GM20431 (cell line): ENCODE results near the gene CALM3.
"Not testable (repeated sequence)": the region's sequence is repeated elsewhere in the genome, so short reads cannot be mapped to it uniquely, and the experiment has no call there.

Experiments used
- in situ Hi-C: fragments of 300-500 bp; cut with MseI, MboI; formaldehyde crosslinking; loops from one replicate; pipeline ENCODE4 v1.15.0; 2020; ENCODE audit warnings: low sequenced_read_pairs; ENCODE audit not compliant: unreplicated experiment

The CALM3 gene

DNA sequence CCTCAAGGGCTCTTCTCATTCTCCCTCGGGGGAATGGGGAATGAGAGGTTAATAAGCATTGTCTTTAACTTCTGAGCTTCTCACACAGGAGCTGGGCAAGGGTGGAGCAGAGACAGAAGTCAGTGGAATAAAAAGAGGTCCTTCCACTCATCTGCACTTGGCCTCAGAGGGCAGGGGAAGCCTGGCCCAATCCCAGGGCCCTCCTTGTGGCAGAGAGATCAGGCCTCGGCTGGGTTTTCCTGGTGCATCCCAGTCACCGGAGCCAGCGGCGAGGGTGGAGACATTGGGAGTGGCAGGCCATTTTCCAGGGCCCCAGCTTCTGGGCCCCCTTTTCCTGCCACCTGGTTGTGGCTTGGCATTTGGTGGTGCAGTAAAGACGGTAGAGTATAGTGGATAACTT, 10.6 kb downstream of the CALM3 start:
- in situ Hi-C loops = no loop called here

DNA sequence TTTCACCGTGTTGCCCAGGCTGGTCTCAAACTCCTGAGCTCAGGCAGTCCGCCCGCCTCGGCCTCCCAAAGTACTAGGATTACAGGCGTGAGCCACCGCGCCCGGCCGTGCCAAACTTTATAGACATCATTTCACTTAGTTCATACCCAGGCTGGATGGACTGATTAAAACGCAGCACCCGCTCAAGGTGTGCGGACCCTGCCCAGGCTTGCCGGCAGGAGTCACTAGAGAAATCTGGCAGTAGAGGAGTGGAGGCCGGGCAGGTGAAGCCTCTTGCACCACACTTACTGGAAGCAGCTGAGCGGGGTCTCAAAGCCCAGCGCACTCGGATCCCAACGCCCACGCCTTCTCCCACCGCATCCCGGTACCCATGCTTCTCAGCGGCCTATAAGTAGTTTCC, 12.4 kb downstream of the CALM3 start:
- in situ Hi-C loops = no loop called here

DNA sequence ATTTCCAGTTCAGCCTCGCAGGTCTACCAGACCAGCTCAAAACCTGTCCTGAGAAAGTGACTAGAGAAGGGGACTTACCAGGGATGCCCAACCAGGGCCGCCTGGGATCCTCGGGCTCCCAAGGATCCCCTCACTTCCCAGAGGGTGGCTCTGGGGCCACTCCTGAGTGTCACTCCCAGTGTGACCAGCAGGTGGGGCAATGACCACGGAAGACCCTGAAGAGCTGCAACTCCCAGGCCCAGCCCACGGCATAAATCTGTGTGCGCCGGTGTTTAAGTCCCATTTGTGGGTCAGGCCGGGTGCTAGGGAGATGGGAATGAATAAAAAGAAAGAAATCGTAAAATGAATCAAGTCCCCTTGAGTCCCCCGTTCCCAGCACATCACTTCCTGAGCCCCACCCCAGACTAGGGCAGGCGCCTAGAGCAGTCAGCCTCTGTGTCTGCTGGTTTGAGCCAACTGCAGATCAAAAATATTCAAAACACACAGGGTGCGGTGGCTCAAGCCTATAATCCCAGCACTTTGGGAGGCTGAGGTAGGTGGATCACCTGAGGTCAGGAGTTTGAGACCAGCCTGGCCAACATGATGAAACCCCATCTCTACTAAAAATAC, 13.1 kb downstream of the CALM3 start:
- in situ Hi-C loops = no loop called here

DNA sequence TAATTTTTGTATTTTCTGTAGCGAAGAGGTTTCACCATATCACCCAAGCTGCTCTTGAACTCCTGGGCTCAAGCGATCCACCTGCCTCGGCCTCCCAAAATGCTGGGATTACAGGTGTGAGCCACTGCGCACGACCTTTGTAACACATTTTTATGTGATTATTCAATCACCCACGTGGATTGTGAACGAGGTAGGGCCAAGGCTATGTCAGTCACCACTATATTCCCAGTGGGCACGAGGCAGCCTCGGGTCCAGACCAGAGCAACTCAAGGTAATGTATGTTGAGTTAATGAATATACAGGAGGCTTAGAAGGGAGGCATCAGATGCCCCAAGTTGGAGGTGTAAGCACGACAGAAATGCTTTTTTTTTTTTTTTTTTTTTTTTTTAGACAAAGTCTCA, 14.8 kb downstream of the CALM3 start:
- in situ Hi-C loops = no loop called here

DNA sequence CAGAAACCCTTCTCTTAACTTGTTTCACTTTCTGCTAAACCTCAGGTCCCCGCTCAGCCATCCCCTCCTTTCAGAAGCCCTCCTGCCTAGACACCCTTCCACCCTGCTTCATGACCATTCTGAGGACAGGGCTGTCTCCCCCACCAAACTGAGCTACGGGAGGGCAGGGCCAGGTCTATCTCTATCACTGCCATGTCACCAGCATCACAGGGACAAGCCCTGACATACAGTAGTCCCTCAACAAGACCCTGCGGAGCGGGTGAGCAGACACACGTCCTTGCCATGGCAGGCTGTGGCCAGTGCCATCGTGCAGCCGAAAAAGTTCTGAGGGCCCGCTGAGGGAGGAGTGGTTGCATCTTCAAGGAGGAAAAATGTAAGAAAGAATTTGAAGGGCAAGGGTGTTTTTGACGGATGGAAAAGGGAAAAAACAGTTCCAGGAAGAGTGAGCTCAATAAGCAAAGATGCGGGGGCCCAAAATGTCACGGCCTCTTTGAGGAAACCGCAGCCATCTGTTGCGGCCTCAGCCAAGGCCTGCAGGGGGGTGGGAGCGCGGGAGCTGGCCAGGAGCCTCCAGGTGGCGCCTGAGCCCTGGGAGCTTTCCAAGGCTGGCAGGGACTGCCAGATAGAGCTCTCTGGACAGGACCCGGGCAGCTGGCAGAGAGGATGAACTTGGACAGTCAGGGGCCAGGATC, 15.6 kb downstream of the CALM3 start:
- in situ Hi-C loops = no loop called here

DNA sequence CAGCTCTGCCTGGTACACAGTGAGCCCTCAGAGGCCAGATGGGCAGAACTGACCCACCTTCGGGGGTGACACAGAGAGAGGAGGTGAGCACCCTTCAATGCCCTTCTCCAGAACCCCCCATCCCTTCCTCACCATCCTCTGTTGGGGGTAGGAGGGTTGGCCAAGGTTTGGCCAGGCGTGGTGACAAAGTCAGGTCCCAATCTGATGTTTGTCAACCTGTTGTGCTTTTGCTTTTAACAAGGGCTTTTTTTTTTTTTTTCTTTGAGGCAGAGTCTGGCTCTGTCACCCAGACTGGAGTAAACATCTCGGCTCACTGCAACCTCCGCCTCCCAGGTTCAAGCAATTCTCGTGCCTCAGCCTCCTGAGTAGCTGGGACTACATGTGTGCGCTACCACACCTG, 16.5 kb downstream of the CALM3 start:
- in situ Hi-C loops = no loop called here

DNA sequence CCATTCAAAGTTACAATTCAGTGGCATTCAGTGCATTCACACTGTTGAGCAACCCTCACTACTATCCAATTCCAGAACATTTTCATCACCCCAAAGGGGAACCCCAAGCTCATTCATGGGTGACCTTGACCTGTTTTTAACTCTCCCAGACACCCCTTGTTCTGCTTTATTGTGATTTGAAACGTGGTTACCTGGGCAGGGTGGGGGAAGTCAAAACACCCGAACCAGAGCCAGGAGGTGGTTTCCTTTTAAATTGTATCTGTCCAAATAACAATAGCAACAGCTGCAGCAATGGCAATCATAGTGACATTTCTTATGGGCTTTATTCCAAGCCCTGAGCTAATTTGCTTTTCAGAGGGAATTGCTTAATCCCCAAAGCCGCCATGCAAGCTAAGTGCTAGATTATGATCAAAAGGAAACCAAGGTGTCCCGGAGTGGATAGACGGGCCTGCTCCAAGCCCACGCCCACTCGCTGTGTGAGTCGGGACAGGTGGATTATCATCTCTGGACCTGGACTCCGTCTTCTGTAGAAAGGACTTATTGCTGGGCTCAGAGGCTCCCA, 17.6 kb downstream of the CALM3 start:
- in situ Hi-C loops = no loop called here

DNA sequence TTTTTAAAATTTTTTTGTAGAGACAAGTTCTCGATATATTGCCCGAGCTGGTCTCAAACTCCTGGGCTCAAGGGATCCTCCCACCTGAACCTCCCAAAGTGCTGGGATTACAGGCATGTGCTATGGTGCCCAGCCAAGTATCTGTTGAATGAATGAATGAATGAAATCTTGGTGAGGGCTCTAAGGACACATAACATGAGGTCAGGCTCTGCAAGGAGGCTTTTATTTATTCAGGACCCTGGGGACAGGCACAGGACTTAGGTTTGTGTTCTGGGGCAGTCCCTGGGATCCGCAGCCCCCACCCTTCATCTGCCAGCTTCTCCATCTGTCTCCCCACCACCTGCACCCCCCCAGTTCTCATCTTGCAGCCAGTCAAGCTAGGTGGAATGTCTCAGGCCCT, 19.1 kb downstream of the CALM3 start:
- in situ Hi-C loops = no loop called here

DNA sequence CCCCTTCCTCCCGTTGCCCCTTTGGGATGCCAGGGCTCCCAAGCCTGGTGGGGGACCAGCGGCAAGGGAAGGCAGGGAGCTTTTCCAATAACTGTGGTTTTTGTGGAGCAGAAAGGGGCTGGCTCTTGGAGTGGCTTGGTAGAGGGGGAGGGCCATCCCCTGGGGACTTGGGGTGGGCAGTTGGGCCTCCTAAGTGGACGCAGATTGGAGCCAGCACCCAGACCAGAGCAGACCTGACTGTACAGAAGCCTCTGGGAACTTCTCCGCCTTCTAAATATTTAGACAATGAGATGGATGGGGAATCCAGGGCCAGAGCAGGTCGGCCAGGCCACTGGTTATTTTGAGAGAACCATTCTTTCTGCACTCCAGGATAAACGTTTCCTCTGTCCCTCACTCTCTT, 19.6 kb downstream of the CALM3 start:
- in situ Hi-C loops = no loop called here

DNA sequence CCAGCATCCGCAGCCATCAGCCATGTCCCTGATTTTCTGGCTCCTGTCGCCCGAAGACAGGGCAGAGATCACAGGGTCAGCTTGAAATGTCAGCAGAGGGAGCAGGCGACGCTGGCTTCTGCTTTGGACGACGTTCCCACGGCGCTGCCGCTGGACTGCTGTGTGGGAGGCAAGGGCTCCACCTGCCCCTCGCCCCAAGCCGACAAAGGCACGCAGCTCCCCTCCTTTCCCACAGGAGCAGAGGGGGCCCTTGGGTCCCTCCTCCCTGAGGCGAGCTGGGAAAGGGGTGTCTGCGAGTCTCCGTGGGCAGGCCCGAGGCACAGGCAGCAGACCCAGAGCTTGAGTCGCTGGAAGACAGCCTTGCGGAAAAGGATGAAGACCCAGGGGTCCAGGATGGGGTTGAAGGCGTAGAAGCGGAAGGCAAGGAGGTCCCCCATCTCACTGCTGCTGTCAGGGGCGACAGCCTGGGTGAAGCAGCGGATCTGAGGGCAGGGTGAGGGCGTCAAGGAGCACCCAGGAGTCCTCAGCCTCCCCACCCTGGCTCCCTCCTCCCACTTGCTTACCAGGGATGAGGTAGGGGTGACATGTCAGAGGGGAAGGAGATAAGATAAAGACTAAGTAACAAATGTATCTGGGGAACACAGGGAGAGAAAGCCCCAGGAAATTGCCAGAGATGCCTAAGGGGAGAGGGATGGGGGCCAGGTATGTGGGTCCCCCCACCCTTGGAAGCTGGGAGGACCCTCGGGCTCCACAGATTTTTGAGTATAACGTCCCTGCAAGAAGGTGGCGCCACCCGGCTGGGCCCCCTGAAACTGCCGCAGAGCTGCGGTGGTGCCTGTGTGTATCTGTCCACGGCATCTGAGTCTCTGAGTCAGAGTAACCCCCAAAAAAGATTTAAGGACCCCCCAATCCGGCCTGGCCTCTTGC, 20.3 kb downstream of the CALM3 start:
- in situ Hi-C loops = no loop called here

DNA sequence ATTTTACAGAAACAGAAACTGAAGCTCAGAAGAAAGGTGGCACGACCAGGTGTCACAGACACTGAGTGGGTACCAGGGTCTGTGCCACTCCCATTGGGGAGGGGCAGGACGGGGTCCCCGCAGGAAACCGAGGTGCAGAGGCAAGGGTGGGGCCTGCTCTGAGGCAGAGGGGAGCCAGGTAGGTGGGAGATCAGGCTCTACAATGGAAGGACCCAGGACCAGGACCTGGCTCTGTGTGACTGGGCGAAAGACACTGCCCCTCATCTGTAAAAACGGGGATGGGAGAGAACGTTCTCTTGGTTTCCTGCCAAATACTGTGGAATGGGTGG, 21.0 kb downstream of the CALM3 start:
- in situ Hi-C loops = no loop called here

DNA sequence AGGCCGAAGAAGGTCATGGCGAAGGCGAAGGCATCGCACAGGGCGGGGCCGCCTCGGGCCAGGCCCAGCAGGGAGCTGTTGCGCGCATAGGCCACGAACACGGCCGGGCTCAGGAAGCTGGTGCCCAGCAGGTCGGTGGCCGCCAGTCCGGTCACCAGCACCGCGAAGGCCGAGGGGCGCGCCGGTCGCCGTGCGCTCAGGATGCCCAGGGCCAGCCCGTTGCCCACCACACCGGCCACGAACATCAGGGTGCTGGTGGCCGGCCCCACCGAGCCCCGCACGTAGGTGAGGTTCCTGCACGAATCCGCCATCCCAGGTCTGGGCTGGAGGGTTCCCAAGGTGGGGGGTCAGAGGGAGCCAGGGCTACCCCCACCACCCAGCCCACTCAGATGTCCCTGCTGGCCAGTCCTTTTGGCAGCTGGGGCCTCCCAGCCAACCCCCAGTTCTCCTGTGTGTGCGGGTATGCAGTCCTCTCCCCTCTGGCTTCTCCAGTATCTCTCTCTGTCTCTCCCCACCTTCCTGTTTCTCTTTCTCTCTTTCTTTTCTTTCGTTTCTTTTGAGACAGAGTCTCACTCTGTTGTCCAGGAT, 22.9 kb downstream of the CALM3 start:
- in situ Hi-C loops = no loop called here

DNA sequence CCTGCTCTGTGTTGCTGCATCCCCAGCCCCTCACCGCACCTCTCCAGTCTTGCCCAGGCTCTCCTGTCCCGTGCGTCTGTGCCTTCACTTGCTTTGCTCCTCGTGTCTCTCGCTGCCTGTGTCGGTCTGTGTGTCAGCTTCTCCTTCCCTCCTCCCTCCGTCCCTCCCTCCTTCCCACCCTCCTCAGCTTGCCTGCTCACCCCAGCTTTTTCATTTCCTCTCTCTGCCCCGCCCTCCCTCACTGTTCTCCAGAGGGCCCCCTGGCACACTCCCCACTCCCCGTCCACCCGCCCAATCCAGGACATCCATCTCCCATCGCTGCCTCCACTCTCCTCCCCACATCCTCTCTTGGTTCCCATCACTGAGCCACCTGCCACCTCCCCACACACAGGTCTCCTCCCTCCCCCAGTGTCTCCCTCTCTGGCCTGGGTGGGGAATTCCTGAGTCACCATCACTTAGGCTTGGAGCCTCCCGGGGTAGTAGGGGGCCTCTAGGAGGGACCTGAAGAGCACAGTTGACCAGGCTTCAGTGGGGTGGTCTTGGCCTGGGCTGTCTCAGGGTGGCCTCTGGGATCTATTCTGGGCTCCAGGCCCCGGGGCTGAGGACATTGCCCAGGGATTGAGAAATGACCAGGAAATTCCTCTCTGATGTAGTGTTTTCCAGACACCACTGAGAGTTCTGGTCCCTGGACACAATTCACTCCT, 24.0 kb downstream of the CALM3 start, which contains the start of gene PTGIR:
Gene PTGIR (minus strand): TSS at position 132 of the 704 bp plus-strand sequence. CDS start 864 bp downstream, outside the sequence.
- in situ Hi-C loops = no loop called here

DNA sequence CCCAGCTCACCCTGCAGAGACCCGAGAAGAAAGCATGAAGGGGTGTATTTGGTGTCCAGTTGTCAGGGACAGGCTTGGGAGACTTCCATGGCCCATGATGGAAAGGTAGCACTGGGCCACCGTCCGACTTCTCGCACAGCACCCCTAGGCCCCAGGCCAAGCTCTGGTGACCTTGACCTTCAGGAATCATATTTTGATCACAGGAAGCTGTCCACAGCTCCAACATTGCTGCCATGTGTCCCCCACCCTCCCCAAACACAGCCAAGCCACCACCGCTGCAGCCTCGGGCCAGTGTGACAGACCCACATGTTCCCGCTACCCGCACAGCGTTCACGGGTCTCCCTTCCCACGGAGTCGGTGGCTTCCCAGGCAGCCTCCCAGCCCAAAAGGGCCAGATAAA, 24.6 kb downstream of the CALM3 start:
- in situ Hi-C loops = no loop called here

DNA sequence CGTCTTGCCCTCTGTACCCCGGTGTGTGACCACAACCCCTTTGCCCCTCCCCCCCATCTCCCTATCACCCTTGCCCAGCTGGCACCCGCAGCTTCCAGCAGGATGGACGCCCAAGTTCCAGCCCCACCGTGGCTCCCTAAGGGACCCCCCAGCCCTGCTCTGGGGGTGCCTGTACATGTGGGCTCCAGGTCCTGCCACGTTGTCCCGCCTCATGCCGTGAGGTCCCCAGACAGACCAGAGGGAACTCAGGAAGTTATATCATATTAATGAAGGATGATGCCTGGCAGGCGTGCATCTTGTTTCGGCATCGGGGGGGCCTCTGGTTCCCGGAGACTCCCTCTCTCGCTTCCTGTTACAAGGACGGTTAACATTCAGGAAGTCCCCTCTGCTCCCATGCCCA, 25.3 kb downstream of the CALM3 start:
- in situ Hi-C loops = no loop called here

DNA sequence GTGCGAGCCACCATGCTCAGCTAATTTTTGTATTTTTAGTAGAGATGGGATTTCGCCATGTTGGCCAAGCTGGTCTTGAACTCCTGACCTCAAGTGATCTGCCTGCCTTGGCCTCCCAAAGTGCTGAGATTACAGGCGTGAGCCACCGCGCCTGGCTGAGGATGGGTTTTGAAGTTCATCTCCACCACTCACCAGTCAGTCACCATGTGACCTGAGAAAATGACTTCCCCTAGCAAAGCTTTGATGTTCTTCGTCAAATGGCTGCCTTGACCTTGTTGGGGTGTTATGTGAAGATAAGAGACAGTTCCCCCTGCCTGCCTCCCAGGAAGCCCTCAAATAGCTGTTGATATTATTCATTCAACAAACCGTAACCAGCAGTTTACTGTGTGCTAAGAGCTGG, 27.8 kb downstream of the CALM3 start:
- in situ Hi-C loops = not testable (repeated sequence)

DNA sequence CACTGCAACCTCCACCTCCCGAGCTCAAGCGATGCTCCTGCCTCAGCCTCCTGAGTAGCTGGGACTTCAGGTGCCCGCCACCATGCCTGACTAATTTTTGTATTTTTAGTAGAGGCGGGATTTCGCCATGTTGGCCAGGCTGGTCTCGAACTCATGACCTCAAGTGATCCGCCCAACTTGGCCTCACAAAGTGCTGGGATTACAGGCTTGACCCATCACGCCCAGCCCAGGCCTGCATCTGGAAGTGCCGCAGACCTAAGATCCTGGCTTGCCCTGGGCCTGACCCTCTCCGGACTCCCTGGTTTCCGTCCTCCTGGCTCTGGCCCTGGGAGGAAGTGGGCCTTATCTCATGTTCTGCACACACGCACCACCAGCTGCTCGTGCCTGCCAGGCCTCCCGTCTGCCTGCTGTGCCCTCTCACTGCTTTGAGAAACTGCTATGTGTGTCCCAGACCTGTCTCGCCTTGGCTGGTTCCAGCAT, 28.5 kb downstream of the CALM3 start:
- in situ Hi-C loops = no loop called here

DNA sequence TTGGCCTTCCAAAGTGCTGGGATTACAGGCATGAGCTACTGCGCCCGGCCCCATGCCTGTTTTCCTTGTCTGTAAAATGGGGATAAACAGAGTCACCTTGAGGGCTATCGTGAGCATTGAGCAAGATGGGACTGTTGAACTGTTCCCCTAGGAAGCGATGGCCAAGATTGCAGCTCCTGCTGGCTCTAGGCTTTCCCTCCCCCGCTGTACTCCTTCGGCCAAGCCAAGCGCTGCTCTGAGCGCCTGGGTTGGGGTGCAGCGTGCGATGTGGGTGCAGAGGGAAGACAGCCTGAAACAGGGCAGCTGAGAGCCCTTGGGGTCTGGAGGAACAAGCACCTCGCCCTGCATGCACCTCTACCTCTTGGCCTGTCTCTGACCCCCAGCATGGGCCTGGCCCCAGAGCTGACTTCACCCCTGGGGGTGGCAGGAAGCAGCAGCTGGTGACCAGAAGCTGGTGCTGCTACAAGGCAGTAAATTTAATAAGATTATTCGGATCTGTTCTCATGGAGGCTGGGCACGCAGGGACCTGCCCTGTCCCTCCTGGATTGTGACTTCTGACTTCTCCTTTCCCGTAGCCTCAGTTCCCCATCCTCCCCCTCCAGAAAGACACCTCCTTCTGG, 29.6 kb downstream of the CALM3 start:
- in situ Hi-C loops = no loop called here

DNA sequence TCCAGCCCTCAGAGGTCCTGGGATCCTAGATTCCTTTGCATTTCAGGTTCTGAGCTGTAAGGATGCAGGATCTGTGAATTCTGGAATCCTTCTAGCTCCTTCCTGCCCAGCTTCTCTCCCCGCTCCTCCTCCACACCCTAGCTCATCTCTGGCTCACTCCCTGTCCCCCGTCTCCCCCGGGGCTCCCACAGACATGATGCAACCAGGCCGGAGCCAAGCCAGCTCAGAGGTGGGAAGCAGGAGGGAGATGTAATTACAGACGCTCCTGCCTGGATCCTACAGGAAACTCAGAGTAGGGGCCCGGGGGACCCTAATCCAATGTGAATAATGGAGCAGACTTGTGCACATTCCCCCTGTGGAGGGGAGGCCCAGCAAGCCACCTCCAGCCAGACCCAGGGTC, 30.4 kb downstream of the CALM3 start:
- in situ Hi-C loops = no loop called here
